ENCODE data around the gene WNT11.

The WNT11 gene

DNA sequence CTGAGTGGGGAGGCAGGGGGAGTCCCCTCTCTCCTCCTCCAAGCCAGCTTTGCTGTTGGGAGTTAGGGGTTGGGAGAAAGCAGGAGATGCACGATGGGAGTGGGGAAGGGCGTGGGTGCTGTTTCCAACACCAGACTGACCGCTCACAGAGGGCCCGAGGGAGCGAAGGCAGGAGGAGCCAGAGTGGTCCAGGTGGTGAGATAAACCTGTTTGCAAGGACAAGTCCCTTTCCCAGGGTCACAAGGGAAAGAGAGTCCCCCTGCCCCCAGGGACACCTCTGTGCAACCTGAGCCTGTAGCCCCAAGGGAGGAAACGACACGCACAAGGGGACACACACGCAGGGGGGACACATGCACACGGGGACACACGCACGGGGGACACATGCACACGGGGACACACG is 42.2 kb downstream of the WNT11 start:
- no peaks in the 10 kb centered on the region for H3K27me3 ChIP-seq
- no peak for DNase-seq
- H3K9me3 ChIP-seq, result no peaks in the 10 kb centered on the region
- no peaks in the 10 kb centered on the region for H3K36me3 ChIP-seq
- TF ChIP-seq CTCF (IDR thresholded peaks at IDR 0.05; ENCODE audit: low read depth, low read length), result no peak
- peaks cover 31% of the 10 kb centered on the region for H3K4me1 ChIP-seq
- H3K4me3 ChIP-seq (ENCODE audit: low read depth, low read length), result no peak overlapping the region

GRCh38 chr11:76163289-76163880 is 42.9 kb downstream of the WNT11 start:
- Histone ChIP-seq H3K4me3 (ENCODE audit: low read depth, low read length) (no peak overlapping the region), H3K4me1 (peaks cover 31% of the 10 kb centered on the region), H3K27me3 (no peaks in the 10 kb centered on the region), H3K9me3 (no peaks in the 10 kb centered on the region), H3K36me3 (no peaks in the 10 kb centered on the region)
- no peak for TF ChIP-seq CTCF (IDR thresholded peaks at IDR 0.05; ENCODE audit: low read depth, low read length)
- no peak for DNase-seq

GRCh38 chr11:76162336-76163288 is 43.7 kb downstream of the WNT11 start:
- Histone ChIP-seq H3K4me1 (peaks cover 36% of the 10 kb centered on the region), H3K4me3 (ENCODE audit: low read depth, low read length) (no peak overlapping the region), H3K36me3 (no peaks in the 10 kb centered on the region), H3K9me3 (no peaks in the 10 kb centered on the region), H3K27me3 (no peaks in the 10 kb centered on the region)
- no peak for DNase-seq
- TF ChIP-seq CTCF (IDR thresholded peaks at IDR 0.05; ENCODE audit: low read depth, low read length), result no peak

DNA sequence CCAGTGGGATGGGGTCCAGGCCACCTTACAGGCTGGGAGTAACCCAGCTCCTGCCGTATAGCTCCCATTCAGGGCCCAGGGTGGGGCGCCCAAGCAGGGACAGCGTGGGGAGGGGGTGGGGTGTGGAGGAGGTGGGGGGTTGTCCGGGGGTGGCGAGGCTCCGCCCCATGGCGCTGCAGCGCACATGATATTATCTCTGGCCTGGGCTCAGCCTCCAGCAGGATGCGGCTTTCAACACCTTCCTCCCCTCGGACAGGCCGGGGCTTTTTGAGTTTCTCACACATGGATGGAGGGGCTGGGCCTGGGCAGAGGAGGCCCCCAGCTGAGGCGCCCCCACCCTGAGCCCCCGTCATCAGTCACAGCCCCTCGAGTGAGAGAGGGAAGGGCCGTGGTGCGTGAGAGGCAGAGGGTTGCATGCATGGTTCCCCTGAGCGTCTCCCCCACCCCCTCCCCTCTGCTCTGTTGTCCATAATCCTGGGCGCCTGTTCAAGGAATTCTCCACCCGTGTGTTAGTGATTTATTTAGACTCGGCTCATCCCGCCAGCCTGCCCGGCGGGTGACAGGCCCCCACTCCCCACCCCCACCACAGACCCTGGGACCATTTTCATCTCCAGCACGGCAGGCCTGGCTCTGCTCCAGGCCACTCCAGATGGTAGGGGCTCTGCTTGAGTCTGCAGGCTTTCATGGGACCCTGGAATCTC is 44.9 kb downstream of the WNT11 start:
- Histone ChIP-seq H3K4me3 (ENCODE audit: low read depth, low read length) (peak overlapping the region; percentile 32), H3K9me3 (no peaks in the 10 kb centered on the region), H3K27me3 (no peaks in the 10 kb centered on the region), H3K36me3 (no peaks in the 10 kb centered on the region), H3K4me1 (peaks cover 48% of the 10 kb centered on the region)
- DNase-seq, result peak; percentile 75
- no peak for TF ChIP-seq CTCF (IDR thresholded peaks at IDR 0.05; ENCODE audit: low read depth, low read length)

DNA sequence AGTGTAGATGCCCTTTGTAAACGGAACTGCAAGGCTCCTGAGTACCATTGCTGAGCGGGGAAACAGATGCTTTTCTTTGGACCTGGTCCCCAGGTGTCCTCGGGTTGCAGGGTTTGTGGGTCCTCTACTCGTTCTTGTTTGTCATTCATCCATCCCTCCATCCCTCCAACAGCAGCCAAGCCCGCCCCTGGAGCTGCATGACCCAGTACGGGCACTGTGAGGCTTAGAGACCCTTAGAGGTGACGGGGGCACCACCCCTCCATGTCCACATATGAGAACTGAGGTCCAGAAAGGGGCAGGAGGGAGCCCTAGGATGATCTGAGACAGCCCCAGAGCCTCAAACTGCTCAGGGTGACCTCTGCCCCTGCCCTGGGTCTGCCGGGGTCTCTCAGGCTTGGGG is 45.4 kb downstream of the WNT11 start:
- Histone ChIP-seq H3K36me3 (no peaks in the 10 kb centered on the region), H3K27me3 (no peaks in the 10 kb centered on the region), H3K4me3 (ENCODE audit: low read depth, low read length) (no peak overlapping the region), H3K4me1 (peaks cover 53% of the 10 kb centered on the region), H3K9me3 (no peaks in the 10 kb centered on the region)
- TF ChIP-seq CTCF (IDR thresholded peaks at IDR 0.05; ENCODE audit: low read depth, low read length), result no peak
- DNase-seq, result peak; percentile 10

All from BE2C (cell line).